Raji (cell line): Measurements from ENCODE around the gene OR52K2.

Experiments
- POLR2A ChIP-seq: IDR thresholded peaks from 2 replicates; pipeline ENCODE4 v1.6.1; 2011; ENCODE audit warnings: low read depth, low read length, control low read depth; ENCODE audit not compliant: insufficient read depth

OR52K2 gene

DNA sequence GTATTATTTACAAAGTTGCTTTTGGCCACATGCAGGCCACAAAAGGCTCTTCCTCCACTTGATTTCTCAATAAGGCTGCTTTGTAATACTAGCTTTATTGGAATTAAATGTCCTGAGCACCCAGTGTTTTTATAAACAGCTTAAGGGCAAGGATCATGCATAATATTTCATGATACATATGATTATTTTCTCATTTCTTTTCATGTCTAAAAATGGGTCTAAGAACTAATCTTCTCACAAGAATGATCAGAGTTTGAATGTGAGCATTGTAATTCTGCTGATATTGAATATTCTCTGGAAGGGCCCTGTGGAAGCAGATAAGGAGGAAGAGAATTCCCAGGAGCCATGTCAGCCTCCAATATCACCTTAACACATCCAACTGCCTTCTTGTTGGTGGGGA lies at the start of gene OR52K2:
TSS of gene OR52K2 (plus strand) at position 301 of the 400 bp plus-strand sequence. CDS start at position 346, 45 bp downstream.
- TF ChIP-seq POLR2A = no peak

DNA sequence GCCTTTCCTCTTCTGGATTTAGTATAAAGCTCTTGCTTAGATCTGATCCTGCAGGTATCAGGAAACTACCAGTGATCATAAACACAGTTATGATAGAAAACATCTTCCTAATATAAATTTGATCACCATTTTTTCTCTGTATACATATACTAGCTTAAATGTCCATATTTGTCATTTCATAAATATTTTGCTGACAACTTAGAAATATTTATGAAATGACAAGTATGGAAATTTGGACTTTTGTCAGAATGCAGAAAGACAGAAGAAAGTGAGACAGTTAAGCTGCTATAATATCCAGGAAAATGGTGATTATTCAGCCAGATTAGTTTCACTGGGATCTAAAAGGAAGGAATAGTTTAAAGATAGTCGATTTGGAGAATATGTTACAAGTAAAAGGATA lies 32.8 kb upstream of the OR52K2 start:
- no peak for TF ChIP-seq POLR2A

DNA sequence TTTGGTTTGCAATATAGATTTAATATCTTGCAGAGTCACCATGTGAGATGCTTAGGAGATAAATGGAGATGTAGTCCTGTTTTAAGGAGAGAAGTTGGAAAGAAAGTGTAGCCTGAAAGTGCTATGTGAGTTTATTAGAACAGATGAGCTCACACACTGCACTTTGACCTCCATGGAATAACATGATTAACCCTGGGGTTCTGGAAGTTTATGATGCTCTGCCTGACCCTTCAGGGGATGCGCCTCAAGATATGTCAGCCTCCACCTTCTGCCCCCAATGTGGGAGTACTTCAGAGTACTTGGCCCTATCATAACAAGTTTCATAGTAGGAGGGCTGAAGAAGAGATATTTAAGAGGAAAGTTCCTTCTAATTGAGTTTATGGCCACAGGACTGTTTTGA lies 32.3 kb upstream of the OR52K2 start:
- no peak for TF ChIP-seq POLR2A

DNA sequence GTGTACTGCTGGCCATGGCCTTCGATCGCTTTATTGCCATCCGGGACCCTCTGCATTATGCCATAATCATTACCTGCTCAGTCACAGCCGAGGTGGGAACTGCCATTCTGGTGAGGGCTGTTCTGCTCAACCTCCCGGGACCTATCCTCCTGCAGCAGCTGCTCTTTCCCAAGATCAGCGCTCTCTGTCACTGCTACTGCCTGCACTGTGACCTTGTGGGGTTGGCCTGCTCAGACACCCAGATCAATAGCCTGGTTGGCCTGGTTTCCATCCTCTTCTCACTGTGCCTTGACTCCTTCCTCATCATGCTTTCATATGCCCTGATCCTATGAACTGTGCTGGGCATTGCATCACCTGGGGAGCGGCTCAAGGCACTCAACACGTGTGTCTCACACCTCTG lies 30.7 kb upstream of the OR52K2 start:
- no peak for TF ChIP-seq POLR2A

DNA sequence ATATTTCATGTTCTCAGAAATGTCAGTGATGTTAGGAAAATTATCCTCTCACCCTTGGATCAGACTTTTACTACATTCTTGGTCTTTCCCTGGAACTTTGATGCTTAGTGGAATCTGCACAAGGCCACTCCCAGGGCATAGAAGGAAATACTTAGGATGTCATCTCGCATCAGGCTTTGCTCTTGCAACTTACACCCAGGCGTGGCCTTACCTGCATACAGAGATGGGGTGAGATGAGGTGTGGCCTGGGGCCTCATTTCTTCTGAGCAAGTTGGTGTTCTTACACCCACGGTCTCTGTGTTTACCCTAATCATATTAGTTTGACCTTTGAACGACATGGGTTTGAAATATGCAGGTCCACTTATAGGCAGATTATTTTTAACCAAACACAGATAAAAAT lies 19.0 kb upstream of the OR52K2 start:
- TF ChIP-seq POLR2A = no peak

DNA sequence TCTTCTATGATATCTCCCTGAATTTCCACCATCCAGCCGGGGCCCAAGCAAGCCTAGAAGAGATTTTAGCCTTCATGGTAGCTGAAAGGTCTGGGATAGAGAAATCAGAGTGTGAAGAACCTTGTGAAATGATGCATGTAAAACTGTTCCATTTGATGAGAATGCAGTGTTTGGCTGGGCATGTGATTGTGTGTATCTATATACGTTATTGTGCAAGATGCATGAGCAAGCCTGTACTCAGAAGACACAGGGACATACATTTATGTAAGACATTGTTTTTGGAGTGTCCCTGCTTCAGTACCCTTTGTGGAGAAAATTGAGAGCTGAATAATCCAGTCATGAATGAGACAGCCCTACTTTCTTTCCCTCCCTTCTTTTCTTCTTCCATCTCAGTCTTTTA lies 15.2 kb upstream of the OR52K2 start:
- no peak for TF ChIP-seq POLR2A

DNA sequence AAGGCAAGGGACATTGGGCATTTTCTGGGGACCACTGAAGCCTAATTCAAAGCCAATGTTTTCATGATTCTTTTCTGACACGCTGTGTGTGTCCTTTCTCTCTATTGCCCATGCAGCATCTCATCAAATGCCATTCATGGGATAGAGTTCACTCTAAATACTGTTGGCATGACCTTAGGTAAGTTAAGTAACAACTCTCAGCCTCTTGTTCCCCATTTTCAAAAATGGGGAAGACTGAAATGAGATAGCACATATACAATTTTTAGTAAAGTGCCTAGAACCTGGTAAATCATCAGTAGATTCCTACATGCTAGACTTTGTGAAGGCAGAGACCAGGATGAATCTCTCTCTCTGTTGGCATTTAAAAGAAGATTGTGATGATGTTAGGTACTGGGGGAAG lies 12.7 kb upstream of the OR52K2 start:
- no peak for TF ChIP-seq POLR2A

DNA sequence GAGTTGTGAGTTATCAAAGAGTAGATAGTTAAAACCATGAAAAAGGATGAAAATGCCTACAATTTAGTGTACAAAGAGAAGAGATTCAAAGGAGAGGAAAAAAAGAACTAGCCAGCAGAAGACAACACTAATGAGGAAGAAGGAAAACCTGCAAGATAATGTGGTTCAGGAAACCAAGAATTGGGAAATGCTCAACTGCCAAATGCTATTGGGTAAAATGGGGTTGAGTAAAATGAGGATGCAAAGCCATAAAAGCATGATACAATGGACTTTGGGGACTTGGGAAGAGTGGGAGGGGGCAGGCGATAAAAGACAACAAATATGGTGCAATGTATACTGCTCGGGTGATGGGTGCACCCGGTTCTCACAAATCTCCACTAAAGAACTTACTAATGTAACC lies 7.6 kb upstream of the OR52K2 start:
- no peak for TF ChIP-seq POLR2A

DNA sequence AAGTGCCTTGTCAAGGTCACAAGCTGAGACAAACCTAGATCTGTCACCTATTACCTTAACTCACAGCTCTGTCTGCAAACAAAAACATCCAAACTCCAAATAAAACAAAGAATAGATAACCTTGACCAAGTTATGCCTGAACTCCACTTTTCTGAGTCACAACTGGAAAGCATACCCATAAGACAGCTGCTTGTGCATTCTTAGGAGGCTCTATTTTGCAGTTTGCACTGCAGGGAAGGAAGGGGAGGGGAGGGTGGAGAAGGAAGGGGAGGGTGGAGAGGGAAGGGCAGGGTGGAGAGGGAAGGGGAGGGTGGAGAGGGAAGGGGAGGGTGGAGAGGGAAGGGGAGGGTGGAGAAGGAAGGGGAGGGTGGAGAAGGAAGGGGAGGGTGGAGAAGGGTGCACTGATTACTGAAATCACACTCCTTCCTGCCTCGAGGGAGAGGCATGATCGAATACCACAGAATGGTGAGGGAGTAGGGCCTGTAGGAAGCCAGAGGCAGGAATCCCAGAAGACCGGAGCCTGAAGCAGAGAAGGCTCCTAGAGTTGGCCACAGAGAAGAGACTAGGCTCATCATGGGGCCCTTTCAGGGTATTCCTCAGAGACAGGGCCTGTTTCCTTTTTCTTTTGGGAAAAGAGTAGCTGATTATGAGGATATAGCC lies 5.7 kb upstream of the OR52K2 start:
- TF ChIP-seq POLR2A = no peak

DNA sequence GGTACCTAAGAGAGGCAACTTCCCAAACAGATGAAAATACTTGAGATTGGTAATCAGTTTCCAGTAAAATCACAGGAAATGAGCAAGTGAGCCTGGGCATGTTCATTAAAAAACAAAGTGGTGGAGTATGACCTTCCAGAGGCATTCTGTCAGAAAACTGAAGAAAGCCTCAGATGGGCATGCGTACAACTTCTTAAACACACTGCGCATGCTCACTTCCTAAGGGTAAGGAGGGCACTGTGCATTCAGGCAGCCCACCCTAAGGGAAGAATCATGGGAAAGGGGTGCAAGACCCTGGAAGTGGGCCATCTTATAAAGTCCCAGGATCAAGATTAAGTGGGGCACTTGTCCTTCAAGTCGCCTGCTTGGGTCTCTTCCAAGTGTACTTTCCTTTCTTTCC lies 4.0 kb downstream of the OR52K2 start:
- TF ChIP-seq POLR2A = no peak

DNA sequence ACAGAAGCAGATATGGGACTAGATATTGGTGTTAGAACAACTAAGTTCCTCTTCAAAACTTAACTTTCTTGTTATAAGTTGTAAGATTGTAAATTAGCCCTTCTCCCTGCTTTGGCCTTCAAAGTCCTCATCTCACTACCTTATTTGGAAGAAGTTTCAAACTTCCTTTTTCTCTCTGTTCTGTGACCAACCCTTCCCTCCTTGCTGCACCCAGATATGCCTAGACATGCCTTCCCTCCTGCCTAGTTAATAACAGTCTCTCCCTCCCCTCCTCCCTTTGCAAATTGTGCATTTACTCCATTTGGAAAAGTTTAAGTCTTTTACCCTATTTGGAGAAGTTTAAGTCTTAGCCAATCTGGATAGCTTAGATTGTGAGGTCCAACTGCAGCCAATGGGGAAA lies 4.9 kb downstream of the OR52K2 start:
- TF ChIP-seq POLR2A = no peak

DNA sequence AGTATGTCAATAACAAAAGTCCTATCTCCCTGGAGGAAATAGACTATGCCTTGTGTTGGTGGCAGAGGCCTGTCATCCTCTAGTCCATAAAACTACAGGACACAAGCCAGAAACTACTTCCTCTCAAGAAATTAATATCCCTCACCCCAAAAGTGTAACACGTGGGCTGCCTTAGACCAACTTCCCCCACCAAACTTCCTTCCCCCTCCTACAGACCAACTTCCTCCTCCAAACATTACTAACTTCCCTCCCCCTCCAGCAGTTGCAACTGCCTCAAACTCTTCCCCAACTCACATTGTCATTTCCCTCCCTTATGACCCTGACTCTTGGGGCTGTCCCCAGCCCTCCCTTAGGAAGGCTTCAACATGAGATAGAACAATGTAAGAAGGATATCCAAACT lies 6.3 kb downstream of the OR52K2 start:
- TF ChIP-seq POLR2A = no peak

DNA sequence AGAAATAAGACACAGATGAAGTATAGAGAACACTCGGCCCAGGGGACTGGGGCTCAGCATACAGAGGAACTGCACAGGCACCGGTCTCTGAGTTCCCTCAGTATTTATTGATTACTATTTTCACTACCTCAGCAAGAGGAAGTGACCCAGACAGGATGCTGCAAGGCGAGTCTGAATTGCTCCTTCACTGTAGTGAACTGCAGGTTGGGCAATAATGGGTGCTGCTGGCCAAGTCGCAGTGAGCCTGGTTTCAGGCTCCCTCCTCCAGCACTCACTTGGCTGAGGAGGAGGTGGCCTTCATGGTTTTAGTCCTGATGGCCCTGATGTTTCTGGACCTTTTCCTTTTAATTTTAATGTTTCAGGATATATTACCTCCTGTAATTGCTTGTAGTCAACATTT lies 10.4 kb downstream of the OR52K2 start:
- no peak for TF ChIP-seq POLR2A

DNA sequence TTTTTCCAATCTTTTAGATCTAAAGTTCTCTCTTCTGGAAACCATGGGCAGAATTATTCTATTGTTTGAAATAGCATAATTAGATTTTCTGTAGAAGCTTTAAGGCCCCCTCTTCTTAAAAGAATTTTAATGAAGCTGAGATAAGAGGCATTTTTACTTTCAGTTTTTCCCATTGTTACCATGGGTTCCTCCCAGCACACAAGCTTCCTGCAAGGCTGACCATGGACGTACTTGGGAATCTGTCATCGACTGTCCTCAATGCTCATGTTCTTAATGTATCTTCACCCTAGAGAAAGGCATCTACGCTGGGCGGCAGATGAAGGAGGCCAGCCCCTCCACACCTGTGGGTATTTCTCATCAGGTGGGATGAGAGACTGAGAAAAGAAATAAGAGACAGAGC lies 11.1 kb downstream of the OR52K2 start:
- TF ChIP-seq POLR2A = no peak

DNA sequence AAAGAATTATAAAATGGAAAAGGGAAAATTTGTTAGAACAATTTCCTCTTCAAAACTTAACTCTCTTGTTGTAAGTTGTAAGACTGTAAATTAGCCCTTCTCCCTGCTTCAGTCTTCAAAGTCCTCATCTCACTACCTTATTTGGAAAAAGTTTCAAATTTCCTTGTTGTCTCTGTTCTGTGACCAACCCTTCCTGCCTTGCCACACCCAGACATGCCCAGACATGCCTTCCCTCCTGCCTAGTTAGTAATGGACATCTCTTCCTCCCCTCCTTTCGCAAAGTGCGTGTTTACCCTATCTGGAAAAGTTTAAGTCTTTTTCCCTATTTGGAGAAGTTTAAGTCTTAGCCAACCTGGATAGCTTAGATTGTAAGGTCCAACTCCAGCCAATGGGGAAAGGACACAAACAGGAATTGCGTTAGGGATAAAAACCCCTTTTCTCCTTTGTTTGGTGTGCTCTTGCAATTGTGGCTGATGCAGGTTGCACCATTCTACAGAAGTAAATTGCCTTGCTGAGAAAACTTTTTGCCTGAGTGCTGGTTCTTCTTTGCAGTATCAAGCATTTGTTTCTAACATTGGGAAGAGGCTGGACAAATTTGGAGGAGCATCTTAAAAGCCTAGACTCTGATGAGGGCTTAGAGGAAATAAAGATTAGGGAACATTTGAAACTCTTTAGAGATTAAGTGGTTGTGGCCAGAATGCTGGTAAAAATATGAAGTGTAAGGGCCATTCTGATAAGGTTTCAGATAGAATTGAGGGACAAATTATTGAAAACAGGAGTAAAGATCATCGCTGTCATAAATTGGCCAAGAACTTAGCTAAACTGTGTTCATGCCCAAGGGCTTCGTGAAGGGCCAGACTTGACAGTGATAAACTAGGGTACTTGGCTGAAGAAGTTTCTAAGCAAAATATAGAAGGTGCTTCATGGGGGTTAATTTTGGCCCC lies 15.4 kb downstream of the OR52K2 start:
- no peak for TF ChIP-seq POLR2A

DNA sequence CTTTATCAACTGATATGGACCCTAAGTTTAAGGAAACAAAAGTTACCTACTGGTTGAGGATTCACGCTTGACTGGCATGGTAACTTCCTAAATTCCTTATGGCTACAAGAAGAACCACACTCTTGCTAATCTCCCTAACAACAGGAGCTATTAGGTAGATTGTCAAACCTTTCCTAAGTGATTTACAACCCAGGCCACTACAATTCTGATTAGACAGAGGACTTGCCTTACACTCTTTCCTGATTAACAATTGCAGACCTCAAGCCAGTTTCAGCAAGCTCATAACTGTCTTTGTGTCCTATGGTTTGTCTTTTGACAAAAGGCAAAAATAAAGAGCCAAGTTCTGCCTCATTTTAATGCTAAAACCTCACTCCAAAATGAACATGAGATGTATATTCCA lies 16.3 kb downstream of the OR52K2 start:
- no peak for TF ChIP-seq POLR2A
